Testis (tissue), 3 donors: ENCODE measurements around the gene IL3. TPM values are rescaled to one million over a fixed set of nuclear protein-coding genes. Genes with fewer than 3 reads are reported as not detected.

Source experiments
- DNase-seq: peaks from one replicate; pipeline ENCODE4 v3.0.0-alpha.2; 2019
- H3K27ac ChIP-seq, 2 donors: fragments of 200-600 bp; sonication (generic); one replicate each; pipeline ENCODE4 v1.5.1; 2019
- H3K27me3 ChIP-seq: fragments of 200-600 bp; sonication (generic); one replicate; pipeline ENCODE4 v1.5.1; 2019
- H3K36me3 ChIP-seq: fragments of 200-600 bp; sonication (generic); one replicate; pipeline ENCODE4 v1.5.1; 2017; ENCODE audit warnings: low read depth; ENCODE audit errors: missing control alignments
- H3K4me1 ChIP-seq: fragments of 200-600 bp; sonication (generic); one replicate; pipeline ENCODE4 v1.5.1; 2019
- H3K4me3 ChIP-seq, 2 donors: fragments of 200-600 bp; sonication (generic); one replicate each; pipeline ENCODE4 v1.5.1; 2017 to 2019
- H3K9me3 ChIP-seq: fragments of 200-600 bp; sonication (generic); one replicate; pipeline ENCODE4 v1.5.1; 2017
- POLR2A ChIP-seq: fragments of 450-650 bp; IDR thresholded peaks from one replicate; pipeline ENCODE4 v1.6.1; 2017; ENCODE audit warnings: antibody characterized with exemption, mild to moderate bottlenecking, moderate library complexity
- WGBS, 2 donors: methylation state at CpG; one replicate each; pipeline ENCODE4 v1.1.5; 2018; 5-methylcytosine and 5-hydroxymethylcytosine counted together
- intact Hi-C: fragments of 100-400 bp; cut with DNase I; formaldehyde crosslinking; loops from one replicate; pipeline ENCODE4 v1.15.1; 2023; ENCODE audit warnings: low total_unique reads
- polyA plus RNA-seq: library from polyadenylated mRNA; stranded (reverse); fragments of 350-450 nt; fragmentation: Illumina TruSeq; extraction: RNeasy Lipid Tissue Mini Kit (QIAGEN cat#74804); gene quantifications from one replicate; pipeline ENCODE4 v1.2.3, GENCODE V29; 2014; ENCODE audit warnings: low read depth, low replicate concordance; ENCODE audit not compliant: insufficient read depth
- total RNA-seq, 2 donors: library from RNA; depleted of rRNA; stranded (reverse); fragments of >200 nt; gene quantifications; one replicate each; pipeline ENCODE4 v1.2.3, GENCODE V29; 2016
- TF ChIP-seq, protein P1 (sequence below), 3 experiments: fragments of 450-650 bp in 2 of 3; fragments of 200-600 bp in 1 of 3; sonication (generic) in 1 of 3; IDR thresholded peaks; one replicate each; pipeline ENCODE4 v1.5.1; 2016 to 2019; ENCODE audit warnings: antibody characterized with exemption in 3 of 3, mild to moderate bottlenecking in 2 of 3, moderate library complexity in 1 of 3

Gene IL3
- total and polyA plus RNA-seq, 3 donors from 2014 or later = 0.39 TPM; not detected in 2

DNA sequence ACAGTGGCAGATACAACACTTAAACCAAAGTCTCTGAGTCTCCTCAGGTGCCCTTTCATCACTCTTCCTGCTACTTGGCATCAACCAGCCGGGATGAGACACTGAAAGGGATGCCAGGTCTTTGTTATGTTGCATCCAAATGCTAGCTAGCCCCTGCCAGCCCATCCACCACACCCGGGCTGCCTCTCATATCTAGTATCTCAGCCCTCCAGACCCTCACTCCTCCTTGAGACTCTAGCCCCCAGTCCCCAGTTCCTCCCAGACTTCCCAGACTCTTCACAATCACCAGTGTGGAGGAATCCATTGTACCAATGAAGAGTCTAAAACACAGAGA, 34.6 kb downstream of the IL3 start:
- WGBS, 2 donors = 83% methylated on average over 2 of the region's 2 CpGs
- TF ChIP-seq, protein P1, sequence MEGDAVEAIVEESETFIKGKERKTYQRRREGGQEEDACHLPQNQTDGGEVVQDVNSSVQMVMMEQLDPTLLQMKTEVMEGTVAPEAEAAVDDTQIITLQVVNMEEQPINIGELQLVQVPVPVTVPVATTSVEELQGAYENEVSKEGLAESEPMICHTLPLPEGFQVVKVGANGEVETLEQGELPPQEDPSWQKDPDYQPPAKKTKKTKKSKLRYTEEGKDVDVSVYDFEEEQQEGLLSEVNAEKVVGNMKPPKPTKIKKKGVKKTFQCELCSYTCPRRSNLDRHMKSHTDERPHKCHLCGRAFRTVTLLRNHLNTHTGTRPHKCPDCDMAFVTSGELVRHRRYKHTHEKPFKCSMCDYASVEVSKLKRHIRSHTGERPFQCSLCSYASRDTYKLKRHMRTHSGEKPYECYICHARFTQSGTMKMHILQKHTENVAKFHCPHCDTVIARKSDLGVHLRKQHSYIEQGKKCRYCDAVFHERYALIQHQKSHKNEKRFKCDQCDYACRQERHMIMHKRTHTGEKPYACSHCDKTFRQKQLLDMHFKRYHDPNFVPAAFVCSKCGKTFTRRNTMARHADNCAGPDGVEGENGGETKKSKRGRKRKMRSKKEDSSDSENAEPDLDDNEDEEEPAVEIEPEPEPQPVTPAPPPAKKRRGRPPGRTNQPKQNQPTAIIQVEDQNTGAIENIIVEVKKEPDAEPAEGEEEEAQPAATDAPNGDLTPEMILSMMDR (IDR thresholded peaks at IDR 0.05) = no peak
- no peak for TF ChIP-seq POLR2A

DNA sequence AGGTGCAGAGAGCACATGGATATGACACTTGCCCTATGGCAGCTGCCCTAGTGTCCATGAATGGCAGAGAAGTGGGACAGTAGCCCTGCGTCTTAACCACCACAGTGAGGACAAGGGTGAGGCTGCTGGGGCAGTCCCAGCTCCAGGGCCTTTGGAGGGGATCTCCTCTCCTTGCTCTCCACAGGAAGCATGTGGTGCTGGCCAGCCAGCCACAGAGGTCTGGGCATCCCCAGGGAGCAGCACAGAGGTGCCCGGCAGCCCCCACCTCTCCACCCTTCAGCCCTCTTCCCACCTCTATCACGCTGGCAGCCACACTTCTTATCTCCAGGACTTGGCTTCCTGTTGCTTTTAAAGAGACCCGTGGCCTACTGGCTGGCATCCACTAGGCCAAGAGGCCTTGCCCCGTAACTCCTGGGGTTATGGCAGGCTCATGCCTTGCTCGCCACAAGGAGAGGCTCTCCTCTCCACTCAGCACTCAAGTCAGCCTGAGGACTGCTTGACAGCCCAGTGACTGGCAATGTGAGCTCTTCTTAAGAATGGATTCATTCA, 35.0 kb downstream of the IL3 start:
- H3K9me3 ChIP-seq = no peaks in the 10 kb centered on the region
- intact Hi-C loops = no loop called here
- 72 to 77% methylated on average over 6 of the region's 6 CpGs for WGBS, 2 donors
- H3K4me3 ChIP-seq = no peak overlapping the region
- no peaks in the 10 kb centered on the region for H3K27me3 ChIP-seq
- no peaks in the 10 kb centered on the region for H3K36me3 ChIP-seq
- TF ChIP-seq POLR2A = no peak
- TF ChIP-seq, protein P1 (IDR thresholded peaks at IDR 0.05) = no peak
- DNase-seq = no peak
- no peak overlapping the region for H3K27ac ChIP-seq
- no peaks in the 10 kb centered on the region for H3K4me1 ChIP-seq

More for the DNA sequence above, 34.6 kb downstream of the IL3 start:
- Histone ChIP-seq H3K4me3 (no peak overlapping the region), H3K4me1 (no peaks in the 10 kb centered on the region), H3K36me3 (no peaks in the 10 kb centered on the region), H3K27me3 (no peaks in the 10 kb centered on the region), H3K9me3 (no peaks in the 10 kb centered on the region), H3K27ac (no peak overlapping the region)
- intact Hi-C loops = no loop called here
- no peak for DNase-seq

DNA sequence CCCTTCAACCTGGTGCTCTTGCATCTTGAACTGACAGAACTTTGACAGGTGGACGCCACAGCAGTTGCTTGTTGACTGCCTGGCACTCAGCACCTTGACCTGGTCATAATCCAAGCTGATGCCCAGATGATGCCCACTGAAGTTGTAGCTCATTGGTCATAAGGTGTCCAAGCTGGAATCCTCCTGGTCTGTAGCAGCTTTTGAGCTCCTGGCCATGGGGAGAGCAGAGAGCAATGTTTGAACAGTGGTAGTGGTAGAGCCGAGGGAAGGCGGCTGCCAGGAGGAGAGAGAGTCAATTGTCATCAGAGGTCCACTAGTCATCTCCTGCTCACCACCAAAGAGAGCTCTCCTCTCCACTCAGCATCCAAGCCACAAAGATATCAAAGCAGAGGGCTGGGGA, 36.4 kb downstream of the IL3 start:
- no peaks in the 10 kb centered on the region for H3K36me3 ChIP-seq
- 90 to 94% methylated on average over 2 to 3 of the region's 3 CpGs for WGBS, 2 donors
- H3K4me1 ChIP-seq = no peaks in the 10 kb centered on the region
- no peaks in the 10 kb centered on the region for H3K27me3 ChIP-seq
- no peak for DNase-seq
- no peaks in the 10 kb centered on the region for H3K9me3 ChIP-seq
- TF ChIP-seq, protein P1 (IDR thresholded peaks at IDR 0.05) = no peak
- no peak for TF ChIP-seq POLR2A
- no peak overlapping the region for H3K27ac ChIP-seq
- intact Hi-C loops = no loop called here
- no peak overlapping the region for H3K4me3 ChIP-seq

DNA sequence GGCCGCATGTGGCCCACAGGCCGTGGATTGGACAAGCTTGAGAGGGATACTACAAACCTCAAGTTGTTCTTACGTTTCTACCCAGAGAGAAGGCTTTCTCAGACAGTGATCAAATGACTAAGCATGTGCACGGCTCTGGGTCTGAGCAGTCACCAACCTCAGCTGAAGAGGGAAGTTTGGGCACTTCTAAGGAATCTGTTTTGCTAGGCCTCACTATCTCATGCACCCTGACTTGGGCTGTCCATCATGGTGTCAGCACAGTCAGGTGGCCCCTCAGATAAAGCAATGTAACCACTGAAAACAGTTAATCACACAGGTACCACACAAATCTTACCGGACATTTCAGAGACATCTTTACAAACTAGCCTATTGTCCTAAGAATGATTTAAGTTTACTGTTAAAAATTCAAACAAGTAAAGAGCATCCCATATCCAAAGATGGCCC, 37.7 kb downstream of the IL3 start:
- no peaks in the 10 kb centered on the region for H3K27me3 ChIP-seq
- no peaks in the 10 kb centered on the region for H3K4me1 ChIP-seq

DNA sequence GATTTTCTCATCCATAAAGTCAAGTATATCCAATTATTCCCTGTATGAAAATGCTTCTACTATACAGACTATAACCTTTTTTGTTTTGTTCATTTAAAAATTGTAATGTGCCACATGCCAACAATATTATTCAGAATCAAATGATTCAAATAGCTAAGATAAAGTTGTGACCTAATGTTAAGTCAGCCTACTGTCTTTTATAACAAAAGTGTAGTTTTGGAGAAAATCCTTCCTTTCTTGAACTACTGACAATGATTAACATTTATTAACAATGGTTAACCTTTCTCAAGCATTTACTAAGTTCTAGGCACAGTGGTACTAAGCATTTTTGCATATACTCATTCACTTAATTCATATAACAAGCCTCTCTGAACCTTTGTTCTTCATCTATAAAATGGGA, 38.2 kb downstream of the IL3 start:
- DNase-seq = no peak
- H3K27ac ChIP-seq = no peak overlapping the region
- peaks cover 3% of the 10 kb centered on the region for H3K4me1 ChIP-seq
- H3K27me3 ChIP-seq = no peaks in the 10 kb centered on the region
- H3K36me3 ChIP-seq = no peaks in the 10 kb centered on the region
- intact Hi-C loops = no loop called here
- H3K9me3 ChIP-seq = no peaks in the 10 kb centered on the region
- no peak overlapping the region for H3K4me3 ChIP-seq
- TF ChIP-seq, protein P1 (IDR thresholded peaks at IDR 0.05) = no peak
- TF ChIP-seq POLR2A = no peak

More for the DNA sequence above, 37.7 kb downstream of the IL3 start:
- no peaks in the 10 kb centered on the region for H3K9me3 ChIP-seq
- no peaks in the 10 kb centered on the region for H3K36me3 ChIP-seq
- 82 to 90% methylated on average over 5 of the region's 5 CpGs for WGBS, 2 donors
- no peak for DNase-seq
- intact Hi-C loops = no loop called here
- no peak overlapping the region for H3K4me3 ChIP-seq
- TF ChIP-seq, protein P1 (IDR thresholded peaks at IDR 0.05) = no peak
- TF ChIP-seq POLR2A = no peak
- H3K27ac ChIP-seq = no peak overlapping the region
